ENCODE data around the gene NCOA6.

DNA sequence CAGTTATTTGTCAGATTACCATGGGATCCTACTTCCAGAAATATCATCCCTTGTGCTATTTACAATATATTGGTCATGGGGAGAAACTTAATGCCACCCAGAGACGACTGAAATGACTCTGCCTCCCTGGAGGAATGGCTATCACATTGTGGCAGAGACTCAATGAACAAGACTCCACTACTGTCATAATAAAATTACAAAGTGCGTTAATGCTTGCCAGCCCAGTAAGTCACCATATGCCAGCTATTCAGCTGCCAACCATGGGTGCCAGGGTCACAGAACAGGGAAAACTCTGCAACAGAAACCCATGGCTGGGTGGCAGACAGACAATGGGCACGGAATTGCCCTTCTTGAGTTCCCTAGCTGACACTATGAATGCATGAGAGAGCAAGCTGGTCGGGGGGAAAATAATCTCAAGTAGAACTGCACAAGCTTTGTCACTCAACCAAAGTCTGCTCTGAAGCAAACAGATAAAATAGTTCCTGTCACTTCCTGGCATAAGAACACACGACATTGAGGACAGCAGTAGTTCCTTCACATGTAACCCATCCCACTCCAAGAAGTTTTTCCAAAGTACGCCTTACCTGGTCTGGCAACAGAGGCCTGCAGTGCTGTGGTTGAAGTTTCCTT is 89.2 kb downstream of the NCOA6 start:
- TF ChIP-seq, protein P1, sequence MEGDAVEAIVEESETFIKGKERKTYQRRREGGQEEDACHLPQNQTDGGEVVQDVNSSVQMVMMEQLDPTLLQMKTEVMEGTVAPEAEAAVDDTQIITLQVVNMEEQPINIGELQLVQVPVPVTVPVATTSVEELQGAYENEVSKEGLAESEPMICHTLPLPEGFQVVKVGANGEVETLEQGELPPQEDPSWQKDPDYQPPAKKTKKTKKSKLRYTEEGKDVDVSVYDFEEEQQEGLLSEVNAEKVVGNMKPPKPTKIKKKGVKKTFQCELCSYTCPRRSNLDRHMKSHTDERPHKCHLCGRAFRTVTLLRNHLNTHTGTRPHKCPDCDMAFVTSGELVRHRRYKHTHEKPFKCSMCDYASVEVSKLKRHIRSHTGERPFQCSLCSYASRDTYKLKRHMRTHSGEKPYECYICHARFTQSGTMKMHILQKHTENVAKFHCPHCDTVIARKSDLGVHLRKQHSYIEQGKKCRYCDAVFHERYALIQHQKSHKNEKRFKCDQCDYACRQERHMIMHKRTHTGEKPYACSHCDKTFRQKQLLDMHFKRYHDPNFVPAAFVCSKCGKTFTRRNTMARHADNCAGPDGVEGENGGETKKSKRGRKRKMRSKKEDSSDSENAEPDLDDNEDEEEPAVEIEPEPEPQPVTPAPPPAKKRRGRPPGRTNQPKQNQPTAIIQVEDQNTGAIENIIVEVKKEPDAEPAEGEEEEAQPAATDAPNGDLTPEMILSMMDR (IDR thresholded peaks at IDR 0.05): no peak
- TF ChIP-seq EZH2 (IDR thresholded peaks at IDR 0.05; ENCODE audit: borderline replicate concordance, insufficient read depth, low read depth, low read length, poor library complexity, severe bottlenecking): no peak

All from B cell (primary cell).